Measurements from ENCODE around the gene SLC6A16. TPM values are rescaled to one million over a fixed set of nuclear protein-coding genes. Genes with fewer than 3 reads are reported as not detected.
"Not testable (repeated sequence)": the region's sequence is repeated elsewhere in the genome, so short reads cannot be mapped to it uniquely, and the experiment has no call there.

SLC6A16 gene
- total RNA-seq, 1 donor from 2014 or later = 0.17 TPM

DNA sequence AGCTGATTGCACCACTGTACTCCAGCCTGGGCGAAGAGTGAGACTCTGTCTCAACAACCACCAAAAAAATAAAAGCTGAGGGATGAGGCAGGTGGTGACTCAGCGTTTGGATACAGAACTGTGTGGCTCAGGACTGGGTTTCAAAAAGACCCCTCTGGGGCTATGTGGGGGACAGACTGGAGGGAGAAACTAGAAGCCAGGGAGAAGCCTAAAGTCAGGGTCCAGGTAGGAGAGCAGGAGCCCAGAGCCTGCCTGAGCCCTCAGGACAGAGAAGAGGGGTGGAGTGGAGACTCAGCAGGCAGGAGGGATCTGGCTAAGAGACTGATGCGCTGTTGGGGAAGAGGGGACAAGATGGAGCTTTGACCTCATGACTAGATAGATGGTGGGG, 8.4 kb upstream of the SLC6A16 start:
- TF ChIP-seq, protein P1, sequence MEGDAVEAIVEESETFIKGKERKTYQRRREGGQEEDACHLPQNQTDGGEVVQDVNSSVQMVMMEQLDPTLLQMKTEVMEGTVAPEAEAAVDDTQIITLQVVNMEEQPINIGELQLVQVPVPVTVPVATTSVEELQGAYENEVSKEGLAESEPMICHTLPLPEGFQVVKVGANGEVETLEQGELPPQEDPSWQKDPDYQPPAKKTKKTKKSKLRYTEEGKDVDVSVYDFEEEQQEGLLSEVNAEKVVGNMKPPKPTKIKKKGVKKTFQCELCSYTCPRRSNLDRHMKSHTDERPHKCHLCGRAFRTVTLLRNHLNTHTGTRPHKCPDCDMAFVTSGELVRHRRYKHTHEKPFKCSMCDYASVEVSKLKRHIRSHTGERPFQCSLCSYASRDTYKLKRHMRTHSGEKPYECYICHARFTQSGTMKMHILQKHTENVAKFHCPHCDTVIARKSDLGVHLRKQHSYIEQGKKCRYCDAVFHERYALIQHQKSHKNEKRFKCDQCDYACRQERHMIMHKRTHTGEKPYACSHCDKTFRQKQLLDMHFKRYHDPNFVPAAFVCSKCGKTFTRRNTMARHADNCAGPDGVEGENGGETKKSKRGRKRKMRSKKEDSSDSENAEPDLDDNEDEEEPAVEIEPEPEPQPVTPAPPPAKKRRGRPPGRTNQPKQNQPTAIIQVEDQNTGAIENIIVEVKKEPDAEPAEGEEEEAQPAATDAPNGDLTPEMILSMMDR (IDR thresholded peaks at IDR 0.05; ENCODE audit: insufficient read depth, low read length, poor library complexity, severe bottlenecking) = no peak
- Histone ChIP-seq H3K36me3 (ENCODE audit: control insufficient read depth, insufficient read depth, low read length) (no peaks in the 10 kb centered on the region), H3K4me3 (ENCODE audit: low read depth, low read length) (no peak overlapping the region), H3K27me3 (ENCODE audit: control insufficient read depth, insufficient read depth, low read length) (peaks cover 7% of the 10 kb centered on the region)
- DNase-seq (ENCODE audit: low read depth) = no peak

DNA sequence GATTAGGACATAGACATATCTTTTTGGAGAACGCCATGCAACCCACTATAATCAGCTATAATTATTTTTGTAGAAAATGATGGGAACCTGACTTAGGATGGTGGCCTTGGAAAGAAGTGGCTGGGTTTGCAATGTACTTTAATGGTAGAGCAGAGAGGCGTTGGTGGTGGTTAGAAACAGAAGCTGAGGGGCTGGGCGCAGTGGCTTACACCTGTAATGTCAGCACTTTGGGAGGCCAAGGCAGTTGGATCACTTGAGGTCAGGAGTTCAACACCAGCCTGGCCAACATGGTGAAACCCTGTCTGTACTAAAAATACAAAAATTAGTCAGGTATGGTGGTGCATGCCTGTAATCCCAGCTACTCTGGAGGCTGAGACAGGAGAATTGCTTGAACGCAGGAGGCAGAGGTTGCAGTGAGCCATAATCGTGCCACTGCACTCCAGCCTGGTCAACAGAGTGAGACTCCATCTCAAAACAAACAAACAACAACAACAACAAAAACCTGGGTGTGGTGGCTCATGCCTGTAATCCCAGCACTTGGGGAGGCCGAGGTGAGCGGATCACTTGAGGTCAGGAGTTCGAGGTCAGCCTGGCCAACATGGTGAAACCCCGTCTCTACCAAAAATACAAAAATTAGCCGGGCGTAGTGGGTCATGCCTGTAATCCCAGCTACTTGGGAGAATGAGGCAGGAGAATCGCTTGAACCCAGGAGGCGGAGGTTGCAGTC, 7.9 kb upstream of the SLC6A16 start:
- H3K27me3 ChIP-seq (ENCODE audit: control insufficient read depth, insufficient read depth, low read length); H3K4me3 ChIP-seq (ENCODE audit: low read depth, low read length); H3K36me3 ChIP-seq (ENCODE audit: control insufficient read depth, insufficient read depth, low read length); DNase-seq (ENCODE audit: low read depth): not testable (repeated sequence)

DNA sequence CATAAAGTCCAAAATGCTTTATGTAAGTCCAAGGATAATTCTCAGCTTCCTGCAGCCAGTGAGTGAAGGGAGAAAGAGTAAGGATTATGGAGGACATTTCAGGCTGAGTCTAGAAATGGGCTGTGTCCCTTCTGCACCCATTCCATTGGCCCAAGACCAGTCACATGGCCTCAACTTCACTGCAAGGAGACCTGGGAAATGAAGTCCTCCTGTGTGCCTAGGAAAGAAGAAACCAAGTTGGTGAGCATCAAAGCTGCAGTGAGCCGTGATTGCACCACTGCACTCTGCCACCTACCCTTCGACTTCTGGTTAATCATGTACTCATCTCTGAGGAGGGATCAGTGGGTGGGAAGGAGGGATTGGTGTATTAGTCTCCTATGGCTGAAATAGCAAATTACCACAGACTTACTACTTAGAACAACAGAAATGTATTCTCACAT, 6.6 kb upstream of the SLC6A16 start:
- TF ChIP-seq, protein P1 (IDR thresholded peaks at IDR 0.05; ENCODE audit: insufficient read depth, low read length, poor library complexity, severe bottlenecking) = no peak
- Histone ChIP-seq H3K36me3 (ENCODE audit: control insufficient read depth, insufficient read depth, low read length) (no peaks in the 10 kb centered on the region), H3K27me3 (ENCODE audit: control insufficient read depth, insufficient read depth, low read length) (no peaks in the 10 kb centered on the region), H3K4me3 (ENCODE audit: low read depth, low read length) (no peak overlapping the region)
- DNase-seq (ENCODE audit: low read depth) = peak; percentile 72

DNA sequence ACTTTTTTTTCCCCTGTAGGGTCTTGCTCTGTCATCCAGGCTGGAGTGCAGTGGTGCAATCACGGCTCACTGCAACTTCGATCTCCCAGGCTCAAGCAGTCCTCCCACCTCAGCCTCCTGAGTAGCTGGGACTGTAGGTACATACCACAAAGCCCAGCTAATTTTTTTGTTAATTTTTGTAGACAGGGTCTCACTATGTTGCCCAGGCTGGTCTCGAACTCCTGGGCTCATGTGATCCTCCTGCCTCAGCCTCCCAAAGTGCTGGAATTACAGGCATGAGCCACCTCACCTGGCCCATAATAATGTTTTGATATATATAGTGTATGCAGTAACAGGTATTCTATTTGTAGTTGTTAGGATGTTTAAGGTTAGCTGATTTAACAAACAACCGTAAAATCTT, 6.2 kb upstream of the SLC6A16 start:
- not testable (repeated sequence) for H3K4me3 ChIP-seq (ENCODE audit: low read depth, low read length); H3K36me3 ChIP-seq (ENCODE audit: control insufficient read depth, insufficient read depth, low read length); H3K27me3 ChIP-seq (ENCODE audit: control insufficient read depth, insufficient read depth, low read length); DNase-seq (ENCODE audit: low read depth)

DNA sequence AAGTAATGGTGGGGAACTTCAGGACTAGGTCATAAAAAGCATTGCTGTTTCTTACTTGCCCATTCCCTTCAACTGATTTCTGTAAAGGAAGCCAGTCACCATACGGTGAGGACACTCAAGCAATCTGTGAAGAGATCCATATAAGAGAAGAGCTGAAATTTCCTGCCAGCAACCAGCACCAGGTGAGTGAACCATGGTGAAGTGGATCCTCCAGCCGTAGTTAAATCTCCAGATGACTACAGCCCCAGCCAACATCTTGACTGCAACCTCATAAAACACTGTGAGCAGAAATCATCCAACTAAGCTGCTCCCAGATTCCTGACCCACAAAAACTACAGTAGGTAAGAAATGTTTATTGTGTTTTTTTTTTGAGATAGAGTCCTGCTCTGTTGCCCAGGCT, 3.8 kb upstream of the SLC6A16 start:
- TF ChIP-seq, protein P1 (IDR thresholded peaks at IDR 0.05; ENCODE audit: insufficient read depth, low read length, poor library complexity, severe bottlenecking) = no peak
- DNase-seq (ENCODE audit: low read depth) = no peak

DNA sequence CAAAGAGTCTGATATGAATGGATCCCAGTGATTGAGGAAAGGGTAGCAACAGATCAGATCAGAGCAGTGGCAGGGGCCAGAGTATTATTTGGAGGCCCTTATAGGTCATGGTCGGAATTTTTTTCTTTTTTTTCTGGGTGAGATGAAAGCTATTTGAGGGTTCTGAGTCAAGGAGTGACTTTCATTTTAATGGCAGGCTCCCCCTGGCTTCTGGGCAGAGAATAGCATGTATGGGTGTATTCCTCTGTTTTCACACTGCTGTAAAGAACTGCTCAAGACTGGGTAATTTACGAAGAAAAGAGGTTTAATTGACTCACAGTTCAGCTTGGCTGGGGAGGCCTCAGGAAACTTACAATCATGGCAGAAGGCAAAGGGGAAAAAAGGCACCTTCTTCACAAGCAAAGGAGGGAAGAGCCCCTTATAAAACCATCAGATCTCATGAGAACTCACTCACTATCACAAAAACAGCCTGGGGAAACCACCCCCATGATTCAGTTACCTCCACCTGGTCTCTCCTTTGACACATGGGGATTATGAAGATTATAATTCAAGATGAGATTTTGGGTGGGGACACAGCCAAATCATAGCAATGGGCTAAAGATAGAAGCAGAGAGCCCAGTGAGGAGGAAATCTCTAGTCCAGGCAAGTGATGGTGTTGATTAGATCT, 3.0 kb upstream of the SLC6A16 start:
- Histone ChIP-seq H3K4me3 (ENCODE audit: low read depth, low read length) (no peak overlapping the region), H3K27me3 (ENCODE audit: control insufficient read depth, insufficient read depth, low read length) (no peaks in the 10 kb centered on the region), H3K36me3 (ENCODE audit: control insufficient read depth, insufficient read depth, low read length) (no peaks in the 10 kb centered on the region)
- DNase-seq (ENCODE audit: low read depth) = no peak
- TF ChIP-seq, protein P1 (IDR thresholded peaks at IDR 0.05; ENCODE audit: insufficient read depth, low read length, poor library complexity, severe bottlenecking) = peak; percentile 61

More for the DNA sequence above, 3.8 kb upstream of the SLC6A16 start:
- Histone ChIP-seq H3K4me3 (ENCODE audit: low read depth, low read length) (no peak overlapping the region), H3K36me3 (ENCODE audit: control insufficient read depth, insufficient read depth, low read length) (no peaks in the 10 kb centered on the region), H3K27me3 (ENCODE audit: control insufficient read depth, insufficient read depth, low read length) (no peaks in the 10 kb centered on the region)

All from kidney epithelial cell (primary cell).